HuH-7.5 (cell line): ENCODE measurements around the gene RDX.
"Not testable (repeated sequence)": the region's sequence is repeated elsewhere in the genome, so short reads cannot be mapped to it uniquely, and the experiment has no call there.

Experiments used
- DNase-seq: peaks from one replicate; pipeline ENCODE4 v3.0.0; 2011; ENCODE audit warnings: low spot score

RDX gene

DNA sequence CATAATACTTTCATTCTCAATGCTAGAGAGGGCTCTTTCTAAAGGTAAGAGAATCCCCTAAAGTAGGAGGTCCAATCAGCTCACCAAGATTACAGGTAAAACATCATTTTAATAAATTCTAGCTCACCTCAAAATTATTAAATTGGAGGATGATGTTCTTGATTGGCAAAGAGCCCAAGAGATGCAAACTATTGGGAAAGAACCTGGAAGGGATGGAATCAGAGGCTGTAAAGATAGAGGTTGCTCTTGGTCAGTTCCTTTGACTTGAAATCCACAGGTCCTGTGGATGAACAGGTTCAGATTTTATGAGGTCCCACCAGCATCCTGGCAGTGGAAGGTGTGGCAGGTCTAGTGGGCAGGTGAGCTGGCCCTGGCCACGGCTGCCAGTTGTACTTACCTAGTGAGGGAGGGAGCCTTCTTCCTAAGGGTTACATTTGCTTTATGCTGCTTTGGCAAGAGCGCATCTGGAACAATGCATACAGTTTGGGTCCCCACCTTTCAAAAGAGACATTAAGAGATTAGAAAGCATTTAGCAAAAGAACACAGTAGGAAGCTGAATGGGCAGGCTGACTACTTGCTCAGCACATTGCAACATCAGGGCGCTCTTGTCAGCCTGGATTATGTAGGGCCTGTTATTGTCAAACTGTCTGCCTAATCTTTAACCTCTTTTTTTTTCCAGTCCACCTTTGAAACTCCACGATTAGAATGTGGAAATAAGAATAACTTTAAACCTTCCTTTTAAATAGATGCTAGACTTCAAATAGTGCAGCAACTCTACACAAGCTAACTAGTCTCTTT is 97.0 kb downstream of the RDX start:
- DNase-seq, result no peak

DNA sequence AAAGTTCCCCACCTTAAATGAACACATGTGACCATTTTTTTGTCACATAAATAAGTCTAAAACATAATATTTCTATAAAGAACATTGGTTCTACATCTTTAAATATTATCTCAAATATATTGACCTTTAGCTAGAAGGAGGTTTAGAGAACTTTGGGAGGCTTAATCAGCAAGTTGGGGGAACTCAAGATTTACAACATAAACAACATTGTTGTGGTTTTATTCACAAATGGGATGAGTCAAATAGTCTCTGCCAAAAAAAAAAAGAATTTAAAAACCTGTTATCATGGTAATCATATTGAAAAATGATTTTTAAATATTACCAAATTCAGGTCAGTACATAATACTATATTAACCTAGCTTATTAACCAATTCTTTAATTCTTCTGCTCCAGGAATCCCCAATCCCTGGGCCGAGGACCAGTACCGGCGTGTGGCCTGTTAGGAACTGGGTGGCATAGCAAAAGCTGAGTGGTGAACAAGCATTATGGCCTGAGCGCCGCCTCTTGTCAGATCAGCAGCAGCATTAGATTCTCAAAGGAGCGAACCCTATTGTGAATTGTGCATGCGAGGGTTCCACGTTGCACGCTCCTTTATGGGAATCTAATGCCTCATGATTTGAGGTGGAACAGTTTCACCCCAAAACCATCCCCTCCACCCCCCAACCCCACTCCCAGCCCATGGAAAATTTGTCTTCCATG is 98.2 kb downstream of the RDX start:
- no peak for DNase-seq

DNA sequence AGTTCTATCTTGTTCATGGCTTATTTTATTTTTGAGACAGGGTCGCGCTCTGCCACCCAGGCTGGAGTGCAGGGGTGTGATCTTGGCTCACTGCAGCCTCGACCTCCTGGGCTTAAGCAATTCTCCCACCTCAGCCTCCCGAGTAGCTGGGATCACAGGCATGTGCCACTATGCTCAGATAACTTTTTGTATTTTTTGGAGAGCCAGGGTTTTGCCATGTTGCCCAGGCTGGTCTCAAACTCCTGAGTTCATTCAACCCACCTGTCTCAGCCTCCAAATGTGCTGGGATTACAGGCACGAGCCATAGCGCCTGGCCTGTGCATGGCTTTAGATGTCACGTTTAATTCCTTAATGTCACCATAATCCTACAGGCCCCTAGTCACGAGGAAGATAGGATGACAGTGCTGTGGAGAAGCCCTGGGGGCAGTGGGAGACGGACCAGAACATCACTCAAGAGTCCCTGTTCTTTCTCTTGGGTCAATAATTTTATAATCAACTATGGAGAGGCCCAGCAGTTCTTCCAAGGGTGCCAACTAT is 99.5 kb downstream of the RDX start:
- DNase-seq, result no peak

DNA sequence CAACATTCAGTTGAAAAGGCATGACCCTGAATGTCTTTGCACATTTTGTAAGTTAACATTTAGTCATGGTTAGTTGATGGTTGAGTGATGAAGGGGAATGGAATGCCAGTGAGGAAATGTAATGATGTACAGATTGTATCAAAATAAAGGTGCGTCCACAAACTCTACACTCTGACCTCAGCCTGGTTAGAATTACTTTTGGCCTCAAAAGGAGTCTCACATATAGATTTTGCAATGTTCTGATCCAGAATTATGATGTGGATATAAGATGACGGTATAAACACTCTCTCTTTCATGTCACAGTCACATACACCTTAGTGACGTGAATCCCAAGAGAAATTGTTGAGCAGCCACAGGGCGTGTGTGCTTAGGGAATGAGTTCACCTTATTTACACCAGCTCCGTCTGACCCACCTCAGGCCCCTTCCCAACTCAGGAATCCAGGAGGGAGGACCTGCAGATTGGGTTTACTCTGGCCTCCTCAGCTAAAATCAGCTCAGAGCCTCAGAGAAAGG is 100.1 kb downstream of the RDX start:
- DNase-seq, result no peak

DNA sequence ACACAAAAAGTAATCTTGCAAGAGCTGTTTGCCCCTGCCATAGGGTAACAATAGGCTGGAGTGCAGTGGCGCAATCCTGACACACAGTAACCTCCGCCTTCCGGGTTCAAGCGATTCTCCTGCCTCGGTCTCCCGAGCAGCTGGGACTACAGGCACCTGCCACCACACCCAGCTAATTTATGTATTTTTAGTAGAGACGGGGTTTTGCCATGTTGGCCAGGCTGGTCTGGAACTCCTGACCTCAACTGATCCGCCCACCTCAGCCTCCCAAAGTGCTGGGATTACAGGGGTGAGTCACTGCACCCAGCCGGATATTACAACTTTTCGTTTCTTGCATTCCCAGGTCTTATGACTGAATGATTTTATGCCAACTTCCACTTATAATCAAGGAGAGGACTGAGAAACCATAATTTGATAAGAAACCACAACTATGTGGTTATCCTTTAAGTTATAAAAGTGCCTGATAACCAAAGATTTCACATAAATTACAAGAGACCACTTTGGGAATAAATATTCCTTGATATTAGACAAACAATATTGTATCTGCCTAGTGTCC is 102.1 kb downstream of the RDX start:
- not testable (repeated sequence) for DNase-seq

DNA sequence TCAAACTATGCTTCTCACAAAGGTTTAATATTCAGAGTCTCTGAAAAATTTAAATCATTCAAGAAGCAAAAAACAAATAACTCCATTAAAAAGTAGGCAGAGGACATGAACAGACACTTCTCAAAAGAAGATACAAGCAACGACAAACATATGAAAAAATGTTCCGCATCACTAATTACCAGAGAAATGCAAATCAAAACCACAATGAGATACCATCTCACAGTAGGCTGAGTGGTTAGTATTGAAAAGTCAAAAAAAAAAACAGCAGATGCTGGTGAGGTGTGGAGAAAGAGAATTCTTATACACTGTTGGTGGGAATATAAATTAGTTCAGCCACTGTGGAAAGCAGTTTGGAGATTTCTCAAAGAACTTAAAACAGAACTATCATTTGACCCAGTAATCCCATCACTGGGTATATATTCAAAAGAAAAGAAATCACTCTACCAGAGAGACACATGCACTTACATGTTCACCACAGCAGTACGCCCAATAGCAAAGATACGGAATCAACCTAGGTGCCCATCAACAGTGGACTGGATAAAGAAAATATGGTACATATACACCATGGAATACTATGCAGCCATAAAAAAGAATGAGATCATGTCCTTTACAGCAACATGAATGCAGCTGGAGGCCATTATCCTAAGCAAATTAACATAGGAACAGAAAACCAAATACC is 103.7 kb downstream of the RDX start:
- DNase-seq, result not testable (repeated sequence)

DNA sequence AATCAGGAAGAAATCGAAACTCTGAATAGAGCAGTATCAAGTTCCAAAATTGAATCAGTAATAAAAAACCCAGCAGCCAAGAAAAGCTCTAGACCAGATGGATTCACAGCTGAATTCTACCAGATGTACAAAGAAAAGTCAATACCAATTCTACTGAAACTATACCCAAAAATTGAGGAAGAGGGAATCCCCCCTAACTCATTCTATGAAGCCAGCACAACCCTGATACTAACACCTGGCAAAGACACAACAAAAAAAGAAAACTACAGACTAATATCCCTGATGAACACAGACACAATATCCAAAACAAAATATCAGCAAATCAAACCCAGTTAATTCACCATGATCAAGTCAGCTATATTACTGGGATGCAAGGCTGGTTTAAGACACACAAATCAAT is 105.5 kb downstream of the RDX start:
- DNase-seq, result no peak

DNA sequence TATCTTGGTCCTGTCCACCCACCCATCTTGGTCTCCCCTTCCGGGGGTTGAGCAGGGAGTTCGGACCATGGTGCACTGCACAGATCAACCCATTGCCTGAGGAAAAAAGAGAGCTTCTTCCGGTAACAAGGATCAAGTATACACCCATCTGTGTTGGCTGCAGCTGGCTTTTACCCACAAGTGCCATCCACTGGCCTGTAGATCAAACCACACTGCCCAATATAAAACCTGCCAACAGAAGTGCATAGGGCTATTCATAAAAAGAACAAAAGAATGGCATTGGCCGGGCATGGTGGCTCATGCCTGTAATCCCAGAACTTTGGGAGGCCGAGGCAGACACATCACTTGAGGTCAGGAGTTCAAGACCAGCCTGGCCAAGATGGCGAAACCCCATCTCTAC is 108.7 kb downstream of the RDX start:
- no peak for DNase-seq

DNA sequence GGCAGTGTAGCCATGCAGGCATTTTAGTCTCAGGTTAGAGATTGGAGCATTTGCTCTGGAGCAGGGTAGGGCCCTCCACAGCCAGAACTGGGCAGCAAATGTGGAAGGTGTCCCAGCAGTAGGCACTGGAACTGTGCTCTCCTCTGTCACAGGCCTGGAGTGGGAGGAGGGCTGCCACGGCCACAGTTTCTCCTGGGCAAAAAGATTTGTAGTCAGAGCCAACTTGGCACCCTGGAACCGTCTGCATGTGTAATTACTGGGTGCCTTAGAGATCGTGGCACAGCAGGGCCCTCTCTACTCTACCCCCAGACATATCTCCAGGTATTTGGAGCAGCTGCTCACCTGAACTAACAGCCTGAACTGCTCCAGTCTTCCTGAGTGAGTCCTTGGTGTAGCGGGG is 109.5 kb downstream of the RDX start:
- DNase-seq, result no peak

DNA sequence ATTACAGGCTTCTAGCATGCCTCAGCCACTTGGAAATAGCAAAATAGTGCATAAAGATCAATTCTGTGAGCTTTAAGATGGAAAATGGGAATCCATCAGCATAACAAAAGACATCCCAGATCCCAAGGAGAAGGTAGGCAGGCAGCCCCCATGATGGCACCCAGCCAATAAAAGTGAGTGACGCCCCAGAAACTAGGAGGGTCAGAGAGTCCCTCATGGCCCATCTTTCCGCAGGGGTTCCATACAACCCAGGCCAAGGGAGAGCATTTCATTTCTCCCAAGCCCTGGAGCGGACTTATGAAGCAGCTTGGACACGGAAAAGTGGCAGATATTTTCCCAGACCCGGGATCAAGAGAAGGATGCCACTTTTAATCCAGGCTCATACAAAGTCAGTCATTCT is 110.0 kb downstream of the RDX start:
- DNase-seq, result no peak

DNA sequence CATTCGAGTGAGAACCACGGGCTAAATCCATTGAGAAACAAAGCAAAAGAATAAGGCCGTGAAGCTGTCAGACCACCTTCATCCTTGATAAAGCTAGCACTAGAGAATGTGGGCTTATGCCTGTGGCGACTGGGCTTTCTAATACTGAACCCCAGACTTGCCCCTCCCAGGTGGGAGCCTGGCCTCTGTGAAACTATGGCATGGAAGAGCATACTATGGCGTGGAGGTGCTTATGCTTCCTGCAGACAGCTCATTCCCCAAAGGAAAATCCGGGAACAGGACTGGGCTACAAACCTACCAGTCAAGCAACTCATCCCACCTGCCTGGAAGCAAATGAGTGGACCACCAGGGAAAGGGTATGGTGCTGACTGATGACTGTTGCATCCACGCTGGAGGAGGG is 110.8 kb downstream of the RDX start:
- no peak for DNase-seq

DNA sequence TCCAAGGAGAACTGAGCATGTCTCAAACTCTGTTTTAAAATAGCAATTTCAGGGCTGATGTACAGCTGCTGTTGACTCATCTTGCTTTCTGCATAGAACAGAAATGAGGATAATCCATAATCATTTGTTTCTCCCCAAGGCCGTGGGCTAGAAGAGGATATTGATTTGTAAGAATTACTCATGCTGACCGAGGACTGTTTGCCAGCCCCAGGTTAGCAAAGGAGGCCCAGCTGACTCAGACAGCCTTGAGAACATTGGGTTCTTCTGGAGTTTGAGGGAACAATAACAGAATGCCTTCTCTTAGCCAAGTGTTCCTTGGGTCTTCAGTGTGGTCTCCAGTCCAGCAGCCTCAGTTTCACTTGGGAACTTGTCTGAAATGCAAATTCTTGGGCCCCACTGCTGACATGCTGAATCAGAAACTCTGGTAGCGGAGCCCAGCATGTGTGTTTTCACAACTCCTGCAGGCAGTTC is 111.3 kb downstream of the RDX start:
- DNase-seq, result no peak

DNA sequence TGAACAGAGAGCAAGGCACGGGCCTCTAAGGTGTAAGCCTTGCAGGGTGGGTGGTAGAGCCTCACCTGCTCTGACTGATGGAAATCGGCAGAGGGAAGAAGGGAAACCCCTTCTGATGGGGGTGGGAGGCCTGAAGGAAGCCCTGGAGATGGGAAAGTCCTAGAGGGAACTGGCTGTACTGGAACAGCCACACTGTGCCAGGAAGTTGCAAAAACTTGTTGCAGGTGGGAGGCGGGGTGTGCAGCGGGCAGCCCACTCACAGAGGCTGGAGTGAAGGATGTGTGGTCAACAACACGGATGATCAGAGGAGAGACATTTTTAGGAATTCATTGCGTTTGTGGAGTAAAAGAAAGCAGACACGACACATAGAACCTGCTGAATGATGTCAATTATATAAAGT is 112.0 kb downstream of the RDX start:
- no peak for DNase-seq

DNA sequence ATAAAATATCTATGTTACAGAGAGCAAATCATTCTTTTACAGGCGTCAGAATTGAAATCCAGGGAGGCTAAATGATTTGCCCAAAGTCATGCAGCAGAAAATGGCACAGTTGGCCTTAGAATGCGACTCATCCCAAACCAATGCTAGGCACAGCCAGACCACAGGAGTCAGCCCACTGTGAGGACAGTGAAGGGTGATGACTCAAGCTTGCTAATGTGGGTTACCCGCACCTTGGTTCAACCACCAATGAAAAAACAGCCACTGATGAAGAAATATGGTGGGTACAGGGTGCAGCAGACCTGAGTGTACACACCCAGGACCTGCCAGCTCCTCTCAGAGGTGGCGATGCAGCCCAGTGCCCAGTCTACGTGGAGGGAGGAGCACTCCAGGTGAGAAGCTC is 113.5 kb downstream of the RDX start:
- DNase-seq, result no peak

DNA sequence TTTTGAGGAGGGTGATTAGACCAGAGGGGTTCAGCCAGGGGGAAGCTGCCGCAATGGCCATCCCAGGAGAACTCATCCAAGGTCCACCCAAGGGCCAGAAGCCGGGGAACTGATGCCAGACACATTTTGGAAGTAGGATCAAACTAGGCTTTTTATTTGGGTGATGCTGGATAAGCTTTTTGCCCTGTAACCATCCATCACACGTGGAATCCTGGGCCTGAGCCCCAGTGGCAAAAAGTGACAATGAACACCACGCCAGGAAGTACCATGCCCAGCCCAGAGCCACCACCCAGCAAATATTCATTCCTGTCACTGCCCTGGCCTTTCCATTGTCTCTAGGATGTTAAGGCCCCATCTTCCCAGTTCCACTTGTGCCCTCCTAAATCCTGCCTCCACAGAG is 117.3 kb downstream of the RDX start:
- DNase-seq, result no peak

DNA sequence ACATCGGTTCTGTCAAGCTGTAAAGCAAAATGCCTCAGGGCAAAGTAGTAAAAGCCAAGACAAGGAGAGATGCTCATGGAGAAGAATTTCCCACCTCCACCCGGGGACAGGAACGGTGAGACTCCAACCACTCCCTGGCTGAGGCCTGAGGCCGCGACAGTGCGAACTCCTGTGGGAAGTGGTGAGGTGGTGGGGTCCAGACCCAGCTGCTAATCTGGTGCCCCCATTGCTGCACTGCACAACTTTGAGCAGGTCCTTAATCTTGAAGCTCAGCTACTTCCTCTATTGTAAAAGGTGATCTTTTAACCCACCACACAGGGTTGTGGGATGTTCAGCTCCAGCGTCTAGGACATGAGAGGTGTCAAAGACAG is 119.3 kb downstream of the RDX start:
- no peak for DNase-seq

DNA sequence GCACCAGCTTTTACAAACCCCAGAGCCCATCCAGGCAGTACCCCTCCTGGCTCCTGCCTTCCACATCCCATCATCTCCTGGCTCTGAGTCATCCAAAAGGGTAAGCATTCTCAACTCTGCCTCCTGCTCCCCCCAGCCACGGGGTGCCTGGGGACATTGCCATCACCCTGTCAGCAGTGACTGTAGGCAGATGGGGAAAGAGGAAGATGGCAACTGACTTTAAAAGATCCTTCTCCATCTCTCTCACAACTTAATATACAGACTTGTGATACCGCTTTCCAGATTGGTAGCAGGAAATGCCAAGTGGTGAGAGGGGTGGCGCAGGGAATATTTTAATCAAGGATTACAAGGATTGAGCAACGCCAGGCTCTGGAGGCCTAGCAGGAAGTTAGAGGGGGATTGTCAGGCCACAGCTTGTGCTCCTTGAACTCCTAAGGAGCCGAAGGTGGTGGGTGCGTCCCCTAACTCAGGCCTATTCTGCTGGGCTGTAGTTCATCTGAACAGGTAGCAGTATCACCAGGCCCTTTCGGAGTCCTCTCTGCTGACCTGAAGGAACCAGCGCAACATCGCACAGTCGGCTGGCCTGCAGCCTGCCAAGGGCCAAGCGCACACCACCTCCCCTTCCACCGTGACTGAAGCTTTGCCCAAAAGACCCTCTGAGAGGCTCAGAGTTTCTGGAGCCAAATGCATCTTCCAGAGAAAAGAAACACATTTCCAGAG is 119.9 kb downstream of the RDX start:
- no peak for DNase-seq

DNA sequence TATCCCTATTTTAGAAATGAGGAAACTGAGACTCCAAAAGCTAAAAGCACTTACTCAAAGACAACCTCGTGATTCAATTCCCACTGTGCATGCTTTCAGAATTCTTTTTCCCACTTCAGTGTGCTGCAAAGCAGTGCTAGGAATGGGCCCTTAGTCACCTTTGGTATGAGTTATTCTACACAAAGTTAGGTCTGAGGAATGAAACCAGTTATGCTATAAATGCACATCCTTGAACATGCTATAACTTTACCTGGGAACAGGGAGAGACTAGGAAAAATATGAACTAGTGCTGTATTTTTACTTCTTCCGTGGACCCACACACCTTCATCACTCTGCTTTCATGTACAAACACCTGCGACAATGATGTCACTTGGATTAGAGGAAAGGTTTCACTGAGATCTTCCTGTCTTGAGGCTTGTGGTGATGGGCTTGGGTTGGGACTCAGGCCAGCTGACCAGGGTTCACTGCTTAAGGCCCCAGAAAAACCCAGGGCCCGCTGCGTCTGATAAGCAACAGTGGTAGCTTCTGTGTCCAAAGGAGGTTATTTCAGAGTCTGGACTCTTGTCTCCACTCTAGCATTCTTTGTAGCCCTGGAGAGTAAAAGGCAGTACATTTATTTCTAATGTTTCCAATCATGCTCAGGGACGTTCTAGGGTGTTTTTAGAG is 121.6 kb downstream of the RDX start:
- DNase-seq, result no peak

DNA sequence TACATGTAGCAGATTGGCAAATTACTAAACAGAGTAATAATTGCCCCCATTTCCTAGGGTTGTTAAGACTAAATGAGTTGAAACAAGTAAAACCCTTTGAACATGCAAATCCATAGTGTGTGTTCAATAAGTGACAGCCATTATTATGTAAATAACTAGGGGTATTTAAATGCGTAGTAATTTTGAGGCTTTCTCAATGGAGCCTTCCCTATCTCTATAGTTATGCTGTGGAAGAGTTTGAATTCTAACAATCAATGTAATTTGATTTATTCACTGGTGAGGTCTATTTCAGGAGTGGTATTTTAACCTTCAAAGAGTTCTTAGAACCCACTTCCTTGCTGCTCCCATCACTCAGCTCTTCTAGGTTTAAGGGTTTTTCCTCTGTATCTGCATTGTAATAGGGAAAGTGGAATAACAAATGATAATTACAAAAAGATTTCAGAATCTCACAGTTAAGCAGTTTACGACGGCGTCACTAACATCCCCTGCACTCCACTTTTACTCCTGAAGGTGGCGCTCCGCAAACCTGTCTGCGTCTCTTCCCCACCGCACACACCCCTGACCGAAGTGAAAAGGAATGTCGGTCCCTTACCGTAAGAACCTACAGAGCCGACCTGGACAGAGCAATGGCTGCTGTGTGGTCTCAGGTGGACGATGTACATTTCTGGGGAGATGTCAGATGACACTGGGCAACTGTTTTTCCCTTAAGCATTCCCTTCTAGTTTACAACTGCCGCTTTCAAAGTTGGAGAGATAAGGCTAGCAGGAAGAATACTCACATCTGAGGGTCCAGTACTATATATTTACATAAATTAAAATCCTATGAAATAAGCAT is 122.4 kb downstream of the RDX start:
- peak; percentile 60 for DNase-seq

DNA sequence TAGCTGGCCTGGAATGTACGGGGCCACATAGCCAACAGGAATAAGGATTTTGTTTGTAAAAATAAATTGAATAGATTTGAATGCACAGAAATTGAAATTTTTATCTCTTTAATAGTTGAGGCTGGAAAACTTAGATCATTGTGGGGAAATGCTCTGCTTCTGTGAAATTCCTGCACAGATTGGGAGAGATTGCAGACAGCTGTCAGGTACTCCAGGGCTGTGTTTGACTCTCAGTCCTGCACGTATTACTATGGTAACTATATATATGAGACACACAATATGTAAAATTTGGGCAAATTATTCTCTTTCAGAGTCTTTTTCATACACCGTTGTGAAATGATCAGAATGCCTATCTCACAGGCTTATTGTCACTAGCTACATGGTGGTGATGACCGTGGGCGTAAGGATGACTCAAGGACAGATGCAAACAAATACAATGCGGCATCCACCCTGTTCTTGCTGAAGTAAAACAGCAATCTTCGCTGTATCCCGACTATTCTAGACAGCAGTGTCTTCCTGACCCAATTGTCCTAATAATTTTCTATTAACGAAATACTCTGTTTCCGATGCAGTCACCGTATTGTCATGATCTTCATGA is 123.8 kb downstream of the RDX start:
- DNase-seq, result no peak
